GM23338 (cell line): ENCODE results near the gene CADPS.

Source experiments
- CREB1 ChIP-seq: fragments of 250-450 bp; sonication (Bioruptor Pico); IDR thresholded peaks from 2 replicates; pipeline ENCODE4 v1.5.0; 2020; ENCODE audit warnings: low read depth, mild to moderate bottlenecking, moderate library complexity
- EZH2 ChIP-seq: fragments of 200-600 bp; sonication (generic); IDR thresholded peaks from one replicate; pipeline ENCODE4 v1.8.0; 2017; ENCODE audit warnings: antibody characterized with exemption, mild to moderate bottlenecking, low read depth; ENCODE audit not compliant: unreplicated experiment
- EZH2phosphoT487 ChIP-seq: fragments of 200-600 bp; sonication (generic); IDR thresholded peaks from one replicate; pipeline ENCODE4 v1.8.1; 2018; ENCODE audit warnings: antibody characterized with exemption; ENCODE audit not compliant: unreplicated experiment
- POLR2AphosphoS5 ChIP-seq: IDR thresholded peaks from 2 replicates; pipeline ENCODE4 v1.6.1; 2016; ENCODE audit warnings: antibody characterized with exemption, low read depth
- STAT1 ChIP-seq: IDR thresholded peaks from one replicate; pipeline ENCODE4 v1.6.1; 2016; ENCODE audit warnings: antibody characterized with exemption; ENCODE audit not compliant: unreplicated experiment
- ZNF331 ChIP-seq: fragments of 250-450 bp; sonication (Bioruptor Pico); IDR thresholded peaks from 2 replicates; pipeline ENCODE4 v1.5.0; 2020; ENCODE audit warnings: low read depth, mild to moderate bottlenecking, moderate library complexity
- TF ChIP-seq, protein P1 (sequence below), 2 experiments: fragments of 200-600 bp in 1 of 2; sonication (generic) in 1 of 2; conservative IDR thresholded peaks; 2 replicates each; pipeline versions ENCODE4 v1.5.1 to v1.6.1; 2016 to 2017; ENCODE audit warnings: antibody characterized with exemption in 2 of 2, low read depth in 2 of 2, mild to moderate bottlenecking in 2 of 2, moderate library complexity in 1 of 2
- TF ChIP-seq, protein P2 (sequence below): IDR thresholded peaks from one replicate; pipeline ENCODE4 v1.6.1; 2018; ENCODE audit warnings: antibody characterized with exemption; ENCODE audit not compliant: unreplicated experiment

- TF ChIP-seq, protein P1, sequence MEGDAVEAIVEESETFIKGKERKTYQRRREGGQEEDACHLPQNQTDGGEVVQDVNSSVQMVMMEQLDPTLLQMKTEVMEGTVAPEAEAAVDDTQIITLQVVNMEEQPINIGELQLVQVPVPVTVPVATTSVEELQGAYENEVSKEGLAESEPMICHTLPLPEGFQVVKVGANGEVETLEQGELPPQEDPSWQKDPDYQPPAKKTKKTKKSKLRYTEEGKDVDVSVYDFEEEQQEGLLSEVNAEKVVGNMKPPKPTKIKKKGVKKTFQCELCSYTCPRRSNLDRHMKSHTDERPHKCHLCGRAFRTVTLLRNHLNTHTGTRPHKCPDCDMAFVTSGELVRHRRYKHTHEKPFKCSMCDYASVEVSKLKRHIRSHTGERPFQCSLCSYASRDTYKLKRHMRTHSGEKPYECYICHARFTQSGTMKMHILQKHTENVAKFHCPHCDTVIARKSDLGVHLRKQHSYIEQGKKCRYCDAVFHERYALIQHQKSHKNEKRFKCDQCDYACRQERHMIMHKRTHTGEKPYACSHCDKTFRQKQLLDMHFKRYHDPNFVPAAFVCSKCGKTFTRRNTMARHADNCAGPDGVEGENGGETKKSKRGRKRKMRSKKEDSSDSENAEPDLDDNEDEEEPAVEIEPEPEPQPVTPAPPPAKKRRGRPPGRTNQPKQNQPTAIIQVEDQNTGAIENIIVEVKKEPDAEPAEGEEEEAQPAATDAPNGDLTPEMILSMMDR (conservative IDR thresholded peaks at IDR 0.05; ENCODE audit: low read depth in 2 of 2), result no peak
- TF ChIP-seq, protein P2, sequence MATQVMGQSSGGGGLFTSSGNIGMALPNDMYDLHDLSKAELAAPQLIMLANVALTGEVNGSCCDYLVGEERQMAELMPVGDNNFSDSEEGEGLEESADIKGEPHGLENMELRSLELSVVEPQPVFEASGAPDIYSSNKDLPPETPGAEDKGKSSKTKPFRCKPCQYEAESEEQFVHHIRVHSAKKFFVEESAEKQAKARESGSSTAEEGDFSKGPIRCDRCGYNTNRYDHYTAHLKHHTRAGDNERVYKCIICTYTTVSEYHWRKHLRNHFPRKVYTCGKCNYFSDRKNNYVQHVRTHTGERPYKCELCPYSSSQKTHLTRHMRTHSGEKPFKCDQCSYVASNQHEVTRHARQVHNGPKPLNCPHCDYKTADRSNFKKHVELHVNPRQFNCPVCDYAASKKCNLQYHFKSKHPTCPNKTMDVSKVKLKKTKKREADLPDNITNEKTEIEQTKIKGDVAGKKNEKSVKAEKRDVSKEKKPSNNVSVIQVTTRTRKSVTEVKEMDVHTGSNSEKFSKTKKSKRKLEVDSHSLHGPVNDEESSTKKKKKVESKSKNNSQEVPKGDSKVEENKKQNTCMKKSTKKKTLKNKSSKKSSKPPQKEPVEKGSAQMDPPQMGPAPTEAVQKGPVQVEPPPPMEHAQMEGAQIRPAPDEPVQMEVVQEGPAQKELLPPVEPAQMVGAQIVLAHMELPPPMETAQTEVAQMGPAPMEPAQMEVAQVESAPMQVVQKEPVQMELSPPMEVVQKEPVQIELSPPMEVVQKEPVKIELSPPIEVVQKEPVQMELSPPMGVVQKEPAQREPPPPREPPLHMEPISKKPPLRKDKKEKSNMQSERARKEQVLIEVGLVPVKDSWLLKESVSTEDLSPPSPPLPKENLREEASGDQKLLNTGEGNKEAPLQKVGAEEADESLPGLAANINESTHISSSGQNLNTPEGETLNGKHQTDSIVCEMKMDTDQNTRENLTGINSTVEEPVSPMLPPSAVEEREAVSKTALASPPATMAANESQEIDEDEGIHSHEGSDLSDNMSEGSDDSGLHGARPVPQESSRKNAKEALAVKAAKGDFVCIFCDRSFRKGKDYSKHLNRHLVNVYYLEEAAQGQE, result no peak
- TF ChIP-seq POLR2AphosphoS5 (no peak), ZNF331 (CRISPR knock-in tag) (no peak), CREB1 (CRISPR knock-in tag) (no peak), EZH2 (no peak), STAT1 (no peak), EZH2phosphoT487 (no peak)
Measured at GRCh38 chr3:62918131-62918530, 42.9 kb upstream of the CADPS start.
